ENCODE results near the gene KCNIP4.

Gene KCNIP4

GRCh38 chr4:21554066-21554465, 394.5 kb downstream of the KCNIP4 start:
- DNase-seq = no peak

GRCh38 chr4:21552455-21552854, 396.1 kb downstream of the KCNIP4 start:
- DNase-seq = no peak

- DNase-seq = no peak
Measured at GRCh38 chr4:21544955-21545354, 403.6 kb downstream of the KCNIP4 start.

GRCh38 chr4:21544415-21544814, 404.2 kb downstream of the KCNIP4 start:
- DNase-seq = no peak

GRCh38 chr4:21543514-21543913, 405.1 kb downstream of the KCNIP4 start:
- no peak for DNase-seq

DNA sequence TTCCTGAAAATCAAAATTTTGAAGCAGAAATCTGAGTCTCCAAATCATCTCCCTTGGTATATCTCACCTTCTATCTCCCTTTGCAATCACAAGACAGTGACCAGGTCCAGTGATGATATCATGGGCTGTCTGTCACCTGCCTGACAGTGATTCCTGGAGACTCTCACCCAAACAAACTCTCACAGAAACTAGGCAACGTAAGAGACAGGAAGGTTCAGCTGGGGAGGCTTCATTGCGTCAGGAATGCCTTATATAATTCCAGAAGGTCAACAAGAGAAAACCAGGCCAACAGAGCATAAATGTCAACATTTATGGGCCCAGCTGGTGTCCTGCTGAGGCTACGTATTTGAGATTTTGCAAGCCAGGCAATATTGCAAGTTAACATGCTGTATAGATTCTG, 412.7 kb downstream of the KCNIP4 start:
- no peak for DNase-seq

- DNase-seq = no peak
Measured at GRCh38 chr4:21531048-21531447, 417.5 kb downstream of the KCNIP4 start.

DNA sequence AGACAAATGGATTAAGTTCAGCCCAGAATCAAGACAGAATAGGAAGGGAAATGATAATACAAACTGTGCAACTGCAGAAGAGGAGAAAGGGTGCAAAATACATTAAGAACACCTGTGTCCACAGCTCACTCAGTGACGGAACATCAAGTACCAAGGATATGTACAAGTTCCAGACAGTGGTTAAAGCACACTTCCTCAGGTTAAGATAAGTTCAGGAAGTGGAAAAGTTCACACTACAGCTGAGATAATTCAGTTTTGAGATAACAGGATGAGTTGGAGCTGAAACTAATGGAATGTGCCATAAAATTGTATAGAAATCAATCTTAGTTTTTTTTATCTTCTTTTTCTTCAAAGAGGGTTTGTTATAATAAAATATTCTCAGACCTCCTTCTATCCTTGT, 419.4 kb downstream of the KCNIP4 start:
- no peak for DNase-seq

GRCh38 chr4:21522296-21522695, 426.3 kb downstream of the KCNIP4 start:
- DNase-seq = no peak

GRCh38 chr4:21517126-21517859, 431.3 kb downstream of the KCNIP4 start:
- DNase-seq = no peak

DNA sequence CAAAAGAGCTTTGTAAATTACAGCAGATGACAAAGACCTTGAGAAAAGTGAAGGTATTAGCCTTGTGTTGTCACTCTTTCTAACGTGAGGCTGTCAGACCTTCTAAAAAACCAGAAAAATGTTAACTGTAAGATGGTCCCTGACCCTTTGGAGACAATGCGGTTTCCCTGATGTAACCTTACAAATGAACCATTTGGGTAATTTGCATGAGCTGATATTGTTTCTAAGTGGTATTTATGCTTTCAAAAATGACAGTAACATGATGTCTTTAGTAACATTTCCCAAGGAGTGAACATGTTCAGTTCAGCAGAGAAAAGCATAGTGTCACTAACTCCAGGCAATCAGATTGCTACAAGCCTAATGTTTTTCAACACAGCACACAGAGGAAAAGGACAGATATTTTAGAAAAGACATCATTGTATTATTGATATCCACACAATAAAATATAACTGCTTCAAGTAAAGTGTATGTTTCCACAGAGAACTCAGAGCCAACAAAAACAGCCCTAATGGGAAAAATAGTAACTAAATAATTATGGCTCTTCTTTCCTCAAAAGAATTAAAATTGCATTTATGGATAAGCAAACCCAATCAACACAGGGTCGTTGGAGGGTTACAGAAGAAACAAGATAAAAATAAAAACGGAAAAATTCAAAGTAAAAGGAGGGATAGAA, 434.4 kb downstream of the KCNIP4 start:
- no peak for DNase-seq

GRCh38 chr4:21512353-21512752, 436.2 kb downstream of the KCNIP4 start:
- peak; percentile 43 for DNase-seq

DNA sequence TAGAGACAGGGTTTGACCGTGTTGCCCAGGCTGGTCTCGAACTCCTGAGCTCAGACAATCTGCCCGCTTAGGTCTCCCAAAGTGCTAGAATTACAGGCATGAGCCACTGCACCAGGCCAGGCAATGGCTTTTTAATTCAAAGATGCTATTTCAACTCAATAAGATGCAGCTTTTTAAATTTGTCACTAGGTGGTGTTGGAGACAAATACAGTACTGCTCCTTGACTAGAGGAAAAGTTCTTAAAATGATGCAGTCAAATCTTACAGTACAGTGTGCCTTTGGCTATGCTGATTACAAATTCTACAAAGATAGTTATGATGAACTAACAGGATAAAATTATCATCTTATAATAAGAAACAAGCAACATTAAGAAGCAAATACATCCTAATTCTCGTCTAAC, 441.1 kb downstream of the KCNIP4 start:
- no peak for DNase-seq

- no peak for DNase-seq
Measured at GRCh38 chr4:21490682-21491081, 457.9 kb downstream of the KCNIP4 start.

GRCh38 chr4:21476757-21477156, 471.8 kb downstream of the KCNIP4 start:
- no peak for DNase-seq

- no peak for DNase-seq
Measured at GRCh38 chr4:21474195-21474594, 474.4 kb downstream of the KCNIP4 start.

DNA sequence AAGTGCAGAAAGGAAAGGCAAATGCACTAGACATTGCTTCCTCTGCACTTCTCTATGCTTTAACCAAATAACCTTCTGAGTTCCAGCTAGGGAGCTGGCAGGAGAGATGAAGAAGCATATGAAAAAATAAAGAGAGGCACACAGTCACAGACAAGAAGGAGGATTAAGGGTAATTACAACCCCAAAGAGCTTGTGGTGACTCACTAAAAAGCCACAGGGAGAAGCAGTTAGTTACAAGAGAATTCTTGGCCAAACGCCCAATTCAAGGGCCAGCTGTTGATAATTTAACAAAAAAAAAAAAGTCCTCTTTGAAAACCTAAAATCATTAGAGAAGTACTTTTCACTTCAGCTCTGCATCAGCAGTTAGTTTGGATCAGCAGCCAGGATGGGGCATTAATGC, 478.0 kb downstream of the KCNIP4 start:
- DNase-seq = peak; percentile 53

GRCh38 chr4:21469438-21470300, 478.9 kb downstream of the KCNIP4 start:
- no peak for DNase-seq

DNA sequence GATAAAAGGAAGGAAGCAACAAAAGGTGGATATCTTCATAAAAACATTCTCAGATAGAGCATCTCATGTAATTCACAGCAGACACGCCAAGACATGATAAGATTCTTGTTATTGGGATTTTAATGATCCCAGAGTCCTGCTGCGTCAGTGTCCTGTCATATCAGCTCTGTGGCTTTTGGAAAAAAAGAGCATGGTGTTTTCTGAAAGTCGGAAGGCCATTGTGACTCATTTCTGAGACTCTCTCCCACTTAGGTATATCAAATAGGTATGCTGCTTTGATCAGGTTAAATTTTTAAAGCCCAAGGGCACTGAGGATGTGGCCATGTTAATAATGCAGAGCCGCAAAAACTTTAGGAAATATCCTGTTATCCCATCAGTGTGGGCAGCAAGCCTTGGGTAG, 481.0 kb downstream of the KCNIP4 start:
- DNase-seq = no peak

GRCh38 chr4:21457086-21457840, 491.3 kb downstream of the KCNIP4 start:
- DNase-seq = no peak

- DNase-seq = no peak
Measured at GRCh38 chr4:21454831-21455230, 493.7 kb downstream of the KCNIP4 start.

- DNase-seq = no peak
Measured at GRCh38 chr4:21454201-21454600, 494.4 kb downstream of the KCNIP4 start.

- no peak for DNase-seq
Measured at GRCh38 chr4:21452931-21453330, 495.6 kb downstream of the KCNIP4 start.
